GM19324 (cell line): Measurements from ENCODE around the gene NOLC1.

Source experiments
- ATAC-seq: cut with Tn5 transposase; IDR thresholded peaks from one replicate; pipeline ENCODE4 v1.9.1; 2021; ENCODE audit warnings: mild to moderate bottlenecking, moderate library complexity; ENCODE audit not compliant: unreplicated experiment, low FRiP score

NOLC1 gene

GRCh38 chr10:102151774-102152544 is at the start of gene NOLC1:
Gene NOLC1 (plus strand): TSS chr10:102152389. CDS start chr10:102152411, 22 bp downstream.
- ATAC-seq = peak; percentile 99

DNA sequence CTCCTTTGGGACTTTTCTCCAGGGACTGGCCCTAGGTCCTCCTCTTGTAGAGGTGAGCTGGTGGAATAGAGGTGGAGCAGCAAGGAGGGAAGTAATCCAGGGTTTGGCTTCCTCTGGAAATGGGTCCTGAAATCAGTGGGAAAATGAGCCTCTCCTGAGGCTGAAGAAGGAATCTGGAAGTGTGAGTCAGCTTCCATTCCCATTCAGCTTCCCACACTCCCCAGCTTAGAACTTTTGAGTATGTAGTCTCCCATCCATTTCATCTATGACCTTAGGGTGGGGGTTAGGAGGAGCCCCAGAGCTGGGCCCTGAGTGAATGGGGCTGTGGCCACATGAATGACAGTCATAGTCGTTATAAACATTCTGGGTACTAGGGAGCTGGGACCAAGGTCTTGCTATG is 49.8 kb upstream of the NOLC1 start:
- ATAC-seq = no peak

GRCh38 chr10:102106998-102107397 is 45.2 kb upstream of the NOLC1 start:
- no peak for ATAC-seq

GRCh38 chr10:102109166-102110116 is 42.7 kb upstream of the NOLC1 start:
- no peak for ATAC-seq

DNA sequence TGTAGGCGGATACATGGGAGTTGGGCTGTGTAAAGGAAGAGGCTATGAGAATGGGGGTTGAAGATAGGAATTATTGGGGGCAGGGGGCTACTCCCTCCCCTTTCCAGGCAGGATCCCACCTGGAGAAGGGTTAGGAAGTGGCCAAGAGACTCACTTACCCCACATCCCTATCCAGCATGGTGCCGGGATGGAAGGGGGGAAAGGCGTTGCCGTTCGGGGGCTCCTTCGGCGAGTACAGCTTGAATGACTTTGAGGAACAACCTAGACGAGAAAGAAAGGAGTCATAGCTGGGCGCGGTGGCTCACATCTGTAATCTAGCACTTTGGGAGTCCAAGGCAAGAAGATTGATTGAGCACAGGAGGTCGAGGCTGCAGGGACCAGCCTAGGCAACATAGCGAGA is 40.9 kb upstream of the NOLC1 start:
- no peak for ATAC-seq

- ATAC-seq = no peak
Observed at GRCh38 chr10:102112210-102112817, 39.9 kb upstream of the NOLC1 start.

DNA sequence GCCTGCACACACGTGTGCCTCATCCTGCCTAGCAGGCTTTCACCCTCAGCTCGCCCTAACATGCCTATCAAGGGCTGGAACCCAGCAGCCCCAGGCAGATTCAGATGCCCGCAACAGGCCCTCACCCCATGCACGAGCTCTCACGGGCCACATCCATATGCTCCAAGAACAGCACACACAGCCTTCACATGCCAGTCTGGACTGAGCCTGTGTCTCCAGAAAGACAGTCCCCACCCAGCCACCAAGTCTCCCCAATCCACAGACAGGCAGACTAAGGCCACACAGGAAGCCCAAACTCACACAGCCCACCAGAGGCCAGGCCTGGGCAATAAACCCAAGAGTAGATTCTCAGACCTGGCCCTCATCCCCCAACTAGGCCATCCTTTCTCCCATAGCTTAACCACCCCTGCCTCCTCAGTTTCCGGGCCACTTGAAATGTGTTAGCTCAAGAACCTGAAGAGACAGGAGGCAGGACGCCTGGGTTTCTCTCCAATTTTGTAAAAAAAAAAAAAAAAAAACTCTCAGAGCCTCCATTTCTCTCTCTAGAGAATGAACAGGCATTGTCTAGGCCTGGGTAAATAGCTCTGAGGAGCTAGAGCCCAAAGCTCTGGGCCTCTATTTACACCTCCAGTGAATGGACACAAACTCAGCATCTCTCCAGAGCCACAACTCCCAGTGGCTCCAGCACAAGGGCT is 38.8 kb upstream of the NOLC1 start:
- ATAC-seq = no peak

DNA sequence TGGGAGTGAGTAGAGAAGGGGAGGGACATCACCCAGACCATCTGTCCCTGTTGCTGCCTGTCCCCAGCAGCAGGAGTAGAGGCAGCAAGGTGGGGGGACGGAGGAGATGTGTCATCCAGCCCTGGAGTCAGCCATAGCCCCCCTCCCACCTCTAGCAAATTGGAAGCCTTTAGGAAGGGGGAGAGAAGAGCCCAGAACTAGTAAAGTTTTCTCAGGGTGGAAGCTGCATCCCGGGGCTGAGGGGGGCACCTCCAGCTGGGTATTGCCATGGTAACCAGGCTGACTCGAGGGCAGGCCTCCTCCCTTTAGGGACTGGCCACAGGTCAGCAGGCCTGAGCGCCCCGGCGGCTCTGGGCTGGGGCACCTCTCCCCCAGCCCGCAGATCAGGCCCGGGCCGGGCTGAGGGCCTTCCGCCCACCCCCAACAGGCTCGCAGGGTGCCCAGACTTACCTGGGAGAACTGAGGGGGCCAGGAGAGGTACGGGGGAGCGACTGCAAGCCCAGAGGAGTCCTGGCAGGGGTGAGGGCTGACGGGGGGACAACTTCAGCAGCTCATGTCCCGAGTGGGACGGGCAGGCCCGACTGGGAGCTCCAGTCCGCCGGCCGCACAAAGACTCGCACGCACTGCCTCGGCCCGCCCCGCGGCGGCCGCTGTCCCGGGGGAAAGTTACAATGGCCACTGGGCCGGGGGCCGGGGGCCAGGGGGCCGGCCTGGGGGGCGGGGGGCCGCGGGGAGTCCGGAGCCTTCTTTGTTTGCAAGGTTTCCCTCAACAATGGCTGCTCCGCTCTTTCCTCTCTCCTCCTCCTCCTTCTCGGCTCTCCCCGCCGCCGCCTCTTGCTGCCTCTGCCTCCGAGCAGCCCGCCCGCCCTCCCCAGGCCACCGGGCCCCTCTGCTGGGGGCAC is 38.0 kb upstream of the NOLC1 start:
- ATAC-seq = peak; percentile 10

DNA sequence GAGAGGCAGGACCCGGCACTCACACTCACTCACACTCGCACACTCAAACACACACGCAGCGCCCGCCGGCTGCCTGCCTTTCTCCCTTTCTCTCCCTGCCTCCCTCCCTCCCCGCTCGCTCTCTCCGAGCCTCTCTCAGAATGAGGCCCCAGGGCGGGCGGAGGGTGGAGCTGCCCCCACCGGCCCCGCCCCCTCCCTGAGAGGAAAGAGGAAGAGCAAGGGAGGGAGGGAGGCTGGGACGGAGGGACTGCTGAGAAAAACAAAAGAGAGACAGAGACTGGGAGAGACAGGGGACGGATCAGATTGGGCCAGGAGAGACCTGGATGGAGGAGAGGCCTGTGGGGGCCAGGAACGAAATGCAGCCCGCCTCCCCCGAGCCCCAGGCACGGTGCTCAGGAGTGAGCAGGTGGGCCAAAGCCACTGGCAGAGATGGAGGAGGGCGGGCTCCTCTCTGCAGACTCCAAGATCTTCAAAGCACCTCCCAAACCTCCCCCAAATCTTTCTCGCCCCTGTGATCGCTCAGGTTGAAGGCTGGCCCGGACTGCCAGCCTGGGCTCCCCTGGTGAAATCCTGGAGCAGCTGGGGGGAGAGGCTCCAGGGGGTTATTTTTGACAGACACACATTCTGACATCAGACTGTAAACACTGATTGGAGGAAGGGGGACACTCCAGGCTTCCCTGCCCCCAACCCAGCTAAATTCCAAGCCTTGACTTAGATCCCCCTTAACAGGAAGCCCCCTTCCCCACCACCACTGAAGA is 37.1 kb upstream of the NOLC1 start:
- peak; percentile 72 for ATAC-seq

DNA sequence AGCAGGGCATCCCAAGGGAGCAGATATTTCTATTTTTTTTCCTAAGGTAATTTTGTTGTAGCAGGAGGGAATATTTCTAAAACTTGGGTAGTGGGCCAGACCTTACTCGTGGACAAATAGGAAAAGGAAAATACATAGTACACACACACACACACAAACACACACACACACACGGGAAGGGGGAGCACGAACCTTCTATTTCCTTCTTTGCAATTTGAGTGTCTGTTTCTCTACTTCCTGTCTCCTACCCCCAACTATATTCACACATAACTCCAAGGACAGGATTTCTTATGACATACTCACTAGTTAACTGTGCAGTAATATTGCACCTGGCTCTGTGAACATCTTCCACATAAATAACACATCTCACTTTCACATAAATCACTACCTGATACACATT is 36.4 kb upstream of the NOLC1 start:
- ATAC-seq = no peak

DNA sequence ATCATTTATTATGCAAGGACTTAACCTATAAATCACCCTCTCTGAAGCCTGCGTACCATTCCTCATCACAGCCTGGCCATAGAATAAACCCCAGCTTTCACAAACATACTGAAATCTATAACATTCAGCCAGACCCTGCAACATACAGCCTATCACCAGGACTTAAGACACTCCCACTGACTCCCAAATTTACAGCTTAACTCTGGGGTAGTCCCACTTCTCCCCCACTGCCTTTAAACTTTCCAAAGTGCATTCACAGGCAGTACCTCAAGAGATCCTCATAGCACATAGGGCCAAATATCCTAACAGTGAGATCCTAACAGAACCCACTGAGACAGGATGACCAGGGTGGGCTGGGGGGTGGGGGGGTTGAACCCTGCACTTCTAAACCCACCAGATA is 35.5 kb upstream of the NOLC1 start:
- ATAC-seq = no peak

- ATAC-seq = no peak
Observed at GRCh38 chr10:102117391-102118159, 34.6 kb upstream of the NOLC1 start.

- no peak for ATAC-seq
Observed at GRCh38 chr10:102118867-102119266, 33.3 kb upstream of the NOLC1 start.

GRCh38 chr10:102119417-102120141 is 32.6 kb upstream of the NOLC1 start:
- no peak for ATAC-seq

DNA sequence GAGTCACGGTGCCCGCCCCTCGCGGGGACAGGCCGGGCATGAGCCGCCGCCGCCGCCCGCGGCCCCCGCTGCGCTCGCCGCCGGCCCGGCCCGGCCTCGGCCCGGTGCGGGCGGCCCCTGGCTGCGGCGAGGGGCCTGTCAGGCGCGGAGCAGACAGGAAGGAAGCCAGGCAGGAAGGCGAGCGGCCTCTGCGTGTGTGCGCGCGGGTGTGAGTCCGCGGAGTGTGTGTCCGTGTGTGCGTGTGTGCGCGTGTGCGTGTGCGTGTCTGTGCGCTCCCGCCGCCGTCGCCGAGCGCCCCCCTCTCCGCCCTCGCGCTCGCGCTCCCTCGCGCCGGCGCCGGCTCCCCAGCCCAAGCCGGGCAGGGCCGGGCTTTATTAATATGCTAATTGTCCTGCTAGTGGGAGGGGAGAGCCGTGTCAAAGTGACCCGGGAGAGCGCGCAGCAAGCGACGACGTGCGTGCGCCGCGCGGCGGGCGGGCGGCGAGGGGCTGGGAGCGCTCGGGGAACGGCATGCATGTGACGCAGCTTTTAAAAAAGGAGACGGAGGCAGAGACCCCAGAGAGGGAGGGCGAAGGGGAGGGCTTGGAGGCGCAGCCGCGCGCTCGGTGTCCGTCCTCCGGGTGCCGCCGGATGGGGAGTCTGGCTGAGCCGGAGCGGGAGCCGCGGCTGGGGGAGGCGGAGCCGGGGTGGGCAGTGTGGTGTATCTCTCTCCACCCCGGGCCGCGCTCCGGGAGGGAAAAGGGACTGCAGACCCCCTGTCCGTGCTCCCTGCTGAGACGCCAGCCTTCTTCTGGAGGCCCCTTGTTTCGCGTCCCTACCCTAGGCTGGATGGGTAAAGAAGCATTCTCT is 31.8 kb upstream of the NOLC1 start, which contains the start of gene LDB1:
Gene LDB1 (minus strand): TSS at position 227 of the 849 bp plus-strand sequence. CDS start 258 bp downstream, outside the sequence.
- peak; percentile 74 for ATAC-seq

DNA sequence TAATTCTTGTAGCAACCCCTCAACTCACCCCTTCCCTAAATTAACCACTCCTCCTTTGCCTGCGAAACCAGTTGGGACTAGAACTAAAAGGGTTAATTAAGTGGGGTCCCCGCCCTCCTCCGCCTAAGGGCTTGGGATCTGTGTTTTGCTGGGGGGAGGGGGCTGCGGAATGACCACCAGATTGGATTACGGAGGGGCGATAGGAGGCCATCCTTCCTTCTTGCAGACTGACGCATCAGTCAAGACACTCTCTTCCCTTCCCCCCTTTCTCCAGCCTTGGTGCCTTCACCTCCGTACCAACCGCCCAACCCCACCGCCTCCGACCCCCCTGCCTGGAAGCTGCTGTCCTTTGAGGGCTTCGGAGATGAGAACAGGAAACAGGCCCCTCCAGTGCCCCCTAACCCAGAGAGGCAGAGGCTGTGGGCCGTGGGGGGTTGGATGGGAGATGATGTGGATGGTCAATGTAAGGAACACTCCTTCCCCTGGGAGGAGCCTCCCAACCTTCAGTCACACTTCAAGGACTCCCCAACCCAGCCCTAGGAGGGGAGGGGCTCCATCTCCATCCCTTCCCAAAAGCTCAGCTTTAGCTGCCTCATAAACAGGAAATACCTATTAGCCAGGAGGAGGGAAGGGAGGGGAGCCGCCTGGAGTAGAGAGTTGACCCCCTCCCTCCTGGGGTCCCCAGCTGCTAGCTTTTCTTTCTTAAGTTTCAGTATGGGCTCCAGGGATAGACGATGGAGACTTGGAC is 31.0 kb upstream of the NOLC1 start:
- ATAC-seq = no peak
